Heart left ventricle (tissue), 16 donors: ENCODE measurements around the gene USP6NL. TPM values are rescaled to one million over a fixed set of nuclear protein-coding genes. Genes with fewer than 3 reads are reported as not detected.

Experiments
- ATAC-seq, 4 donors: fragments of 200-7000 bp; cut with Tn5 transposase; one replicate each; pipeline ENCODE4 v1.9.1; 2020 to 2022; ENCODE audit warnings: moderate library complexity in 4 of 4, mild to moderate bottlenecking in 3 of 4, moderate number of reproducible peaks in 1 of 4
- DNase-seq, 5 donors: peaks; one replicate each; pipeline ENCODE4 v3.0.0-alpha.2; 2020
- H3K27ac ChIP-seq, 12 donors: fragments of 200-600 bp; sonication (generic) in 4 of 12; one replicate each; pipeline versions ENCODE4 v1.5.0 to v1.8.0; 2016 to 2022; ENCODE audit warnings: mild to moderate bottlenecking in 2 of 12
- H3K27me3 ChIP-seq, 9 donors: fragments of 200-600 bp; sonication (generic) in 2 of 9; one replicate each; pipeline versions ENCODE4 v1.5.1 to v1.8.0; 2016 to 2022; ENCODE audit warnings: mild to moderate bottlenecking in 3 of 9
- H3K36me3 ChIP-seq, 9 donors: fragments of 200-600 bp; sonication (generic) in 2 of 9; one replicate each; pipeline versions ENCODE4 v1.5.0 to v1.8.0; 2018 to 2022; ENCODE audit warnings: mild to moderate bottlenecking in 2 of 9
- H3K4me1 ChIP-seq, 12 donors: fragments of 200-600 bp; sonication (generic) in 4 of 12; one replicate each; pipeline versions ENCODE4 v1.5.0 to v1.8.0; 2016 to 2022; ENCODE audit warnings: mild to moderate bottlenecking in 3 of 12
- H3K4me3 ChIP-seq, 12 donors: fragments of 200-600 bp; sonication (generic) in 4 of 12; one replicate each; pipeline versions ENCODE4 v1.5.0 to v1.8.0; 2017 to 2022; ENCODE audit warnings: mild to moderate bottlenecking in 9 of 12, moderate library complexity in 4 of 12
- H3K9me3 ChIP-seq, 12 donors: fragments of 200-600 bp; sonication (generic) in 4 of 12; one replicate each; pipeline versions ENCODE4 v1.5.0 to v1.8.0; 2016 to 2022; ENCODE audit warnings: mild to moderate bottlenecking in 1 of 12
- POLR2A ChIP-seq, 2 donors: fragments of 450-650 bp; IDR thresholded peaks; one replicate each; pipeline ENCODE4 v1.6.1; 2017; ENCODE audit warnings: antibody characterized with exemption in 2 of 2, mild to moderate bottlenecking in 2 of 2, moderate library complexity in 2 of 2
- WGBS, 4 donors: extraction: QIAGEN DNeasy Blood & Tissue Kit in 2 of 4; methylation state at CpG; one replicate each; pipeline versions ENCODE4 v1.1.5 to v1.1.7; 2013 to 2018; 5-methylcytosine and 5-hydroxymethylcytosine counted together
- intact Hi-C, 10 donors: fragments of 100-400 bp; cut with DNase I; formaldehyde crosslinking; loops; one replicate each; pipeline versions ENCODE4 v1.11.1 to v1.14.2; 2022
- polyA plus RNA-seq, 2 donors: library from polyadenylated mRNA; stranded (reverse); fragments of 200-250 nt; gene quantifications; one replicate each; pipeline ENCODE4 v1.2.3, GENCODE V29; 2013
- total RNA-seq, 9 donors: library from RNA; depleted of rRNA in 2 of 9; stranded (reverse); fragments of >200 nt in 2 of 9; fragmentation: NEBNext Ultra II Directional in 3 of 9; extraction: Animal tissue kit (Norgen Biotek cat#: 25700) in 3 of 9; gene quantifications; one replicate each; pipeline versions ENCODE4 v1.1.0 to v1.2.4, GENCODE V29; 2016 to 2023
- TF ChIP-seq, protein P1 (sequence below), 12 donors: fragments of 200-600 bp; sonication (generic) in 4 of 12; IDR thresholded peaks; one replicate each; pipeline versions ENCODE4 v1.5.0 to v1.8.0; 2018 to 2022; ENCODE audit warnings: antibody characterized with exemption in 12 of 12, mild to moderate bottlenecking in 5 of 12
- donor health status: ischemic (EF 13 %, LVEDD 7.1; RV severe dilation, severe dysfunction).
- donor health status: healthy with polysubstance abuse.
- donor health status: DM: no; HTN: yes; CAD: no.
- donor health status: DM: no; HTN: no; CAD: no.
- donor health status: ischemic (EF 25% LVEDD 6.9; RV normal size, moderate dysfunction).
- donor health status: ischemic (EF 25% LVEDD 5.7; RV mildly dilated, moderate dysfunction).
- donor health status: healthy.
- donor health status: DM: yes; HTN: yes; CAD: no.
- donor health status: ischemic (EF 35%, LVEDD 5.7; RV mildly dilated, moderate dysfunction).
- donor health status: nonischemic (EF 11% LVEDD 7.7; RV severe dilation, severe dysfunction).
- donor health status: DM: yes; HTN: yes; CAD: no.
- donor health status: PGD.
- donor health status: ischemic (EF 29% LVEDD 5.4; RV normal size, mild dysfunction).
- donor health status: nonischemic (EF 23%, LVEDD 6.1; RV moderate dilation, normal function).

USP6NL gene
- total and polyA plus RNA-seq, 11 donors = 1.3 to 12.2 (median 9.6) TPM

DNA sequence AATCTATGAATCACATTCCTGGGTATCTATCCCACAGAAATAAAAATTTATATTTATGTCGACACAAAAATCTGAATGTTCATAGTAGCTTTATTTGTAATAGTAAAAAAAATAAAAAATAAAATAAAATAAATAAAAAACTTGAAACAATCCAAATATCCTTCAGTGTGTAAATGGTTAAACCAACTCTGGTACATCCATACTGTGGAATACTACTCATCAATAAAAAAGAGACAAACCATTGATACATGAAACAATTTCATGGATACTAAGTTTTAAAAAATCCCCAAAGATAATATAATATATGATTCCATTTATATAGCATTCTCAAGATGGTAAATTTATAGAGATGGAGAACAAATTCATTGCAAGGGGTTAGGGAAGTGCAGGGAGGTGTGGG is 48.6 kb downstream of the USP6NL start:
- Histone ChIP-seq H3K4me1 (peaks cover 0 to 12% (median 0%) of the 10 kb centered on the region in 12 donors), H3K9me3 (no peaks in the 10 kb centered on the region), H3K27ac (no peak overlapping the region), H3K27me3 (no peaks in the 10 kb centered on the region), H3K36me3 (no peaks in the 10 kb centered on the region), H3K4me3 (no peak overlapping the region)
- 95 to 100% (median 97%) methylated on average over 1 of the region's 1 CpG for WGBS, 4 donors
- DNase-seq (no peak), ATAC-seq (no peak)
- intact Hi-C loops = no loop called here
- TF ChIP-seq, protein P1, sequence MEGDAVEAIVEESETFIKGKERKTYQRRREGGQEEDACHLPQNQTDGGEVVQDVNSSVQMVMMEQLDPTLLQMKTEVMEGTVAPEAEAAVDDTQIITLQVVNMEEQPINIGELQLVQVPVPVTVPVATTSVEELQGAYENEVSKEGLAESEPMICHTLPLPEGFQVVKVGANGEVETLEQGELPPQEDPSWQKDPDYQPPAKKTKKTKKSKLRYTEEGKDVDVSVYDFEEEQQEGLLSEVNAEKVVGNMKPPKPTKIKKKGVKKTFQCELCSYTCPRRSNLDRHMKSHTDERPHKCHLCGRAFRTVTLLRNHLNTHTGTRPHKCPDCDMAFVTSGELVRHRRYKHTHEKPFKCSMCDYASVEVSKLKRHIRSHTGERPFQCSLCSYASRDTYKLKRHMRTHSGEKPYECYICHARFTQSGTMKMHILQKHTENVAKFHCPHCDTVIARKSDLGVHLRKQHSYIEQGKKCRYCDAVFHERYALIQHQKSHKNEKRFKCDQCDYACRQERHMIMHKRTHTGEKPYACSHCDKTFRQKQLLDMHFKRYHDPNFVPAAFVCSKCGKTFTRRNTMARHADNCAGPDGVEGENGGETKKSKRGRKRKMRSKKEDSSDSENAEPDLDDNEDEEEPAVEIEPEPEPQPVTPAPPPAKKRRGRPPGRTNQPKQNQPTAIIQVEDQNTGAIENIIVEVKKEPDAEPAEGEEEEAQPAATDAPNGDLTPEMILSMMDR (IDR thresholded peaks at IDR 0.05) = no peak
- no peak for TF ChIP-seq POLR2A (IDR thresholded peaks at IDR 0.05)

DNA sequence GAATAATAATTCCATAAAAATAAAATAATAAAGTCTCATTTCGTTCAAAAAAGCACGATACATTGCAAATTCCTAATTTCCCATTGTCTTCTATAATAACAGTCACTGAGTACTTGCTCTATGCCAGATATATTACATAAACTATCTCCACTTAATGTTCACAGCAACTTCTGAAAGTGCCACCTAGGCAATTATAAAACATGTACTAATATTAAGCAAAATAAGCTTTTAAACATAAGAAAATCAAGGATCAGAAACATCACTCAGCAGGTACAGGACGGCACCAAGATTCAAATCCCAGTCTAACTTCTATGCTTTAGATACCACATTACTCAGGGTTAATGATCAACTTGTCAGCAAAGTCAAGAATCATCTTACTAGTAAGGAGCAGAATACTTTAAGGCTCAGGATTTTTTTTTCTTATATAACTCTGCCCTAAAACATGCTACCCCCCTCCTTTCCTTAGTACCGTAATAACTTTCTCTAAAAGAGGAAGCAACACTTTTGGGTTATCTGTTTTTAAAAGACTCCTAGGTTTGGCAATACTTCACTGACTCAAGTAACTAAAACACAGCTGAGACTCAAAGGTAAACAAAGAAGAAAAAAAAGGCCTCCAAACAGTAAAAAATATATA is 51.3 kb downstream of the USP6NL start:
- Histone ChIP-seq H3K27ac (no peak overlapping the region), H3K9me3 (peaks cover 0 to 6% (median 0%) of the 10 kb centered on the region in 12 donors), H3K27me3 (no peaks in the 10 kb centered on the region), H3K4me3 (no peak overlapping the region), H3K4me1 (peaks cover 0 to 12% (median 0%) of the 10 kb centered on the region in 12 donors), H3K36me3 (no peaks in the 10 kb centered on the region)
- no peak for DNase-seq
- intact Hi-C loops = no loop called here
- ATAC-seq = no peak
- TF ChIP-seq POLR2A (IDR thresholded peaks at IDR 0.05) = no peak
- TF ChIP-seq, protein P1 (IDR thresholded peaks at IDR 0.05) = no peak
- WGBS, 4 donors = 67 to 74% (median 74%) methylated on average over 4 of the region's 4 CpGs

DNA sequence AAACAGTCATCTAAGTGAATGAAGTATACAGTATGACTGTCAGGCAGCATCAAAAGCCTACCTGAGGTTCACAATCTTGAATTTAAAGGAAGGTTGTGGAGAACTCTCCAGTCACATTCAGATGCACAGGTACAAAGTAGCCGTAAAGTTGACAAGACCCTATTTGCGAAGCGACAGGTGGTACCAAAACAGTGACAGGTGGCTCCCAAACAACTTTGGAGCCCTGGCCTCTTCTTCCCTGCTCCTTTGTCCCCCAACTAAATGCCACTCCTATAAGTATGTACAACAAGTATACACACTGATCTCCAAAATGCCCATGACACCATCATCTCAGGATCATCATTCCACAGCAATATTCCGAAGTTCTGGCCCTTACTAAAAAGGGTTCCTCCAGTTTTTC is 53.5 kb downstream of the USP6NL start:
- no peak overlapping the region for H3K4me3 ChIP-seq
- DNase-seq (no peak), ATAC-seq (no peak)
- intact Hi-C loops = no loop called here
- no peaks in the 10 kb centered on the region for H3K36me3 ChIP-seq
- 94 to 99% (median 97%) methylated on average over 4 of the region's 4 CpGs for WGBS, 4 donors
- peaks cover 0 to 23% (median 0%) of the 10 kb centered on the region in 12 donors for H3K4me1 ChIP-seq
- H3K9me3 ChIP-seq = peaks cover 0 to 6% (median 0%) of the 10 kb centered on the region in 12 donors
- no peaks in the 10 kb centered on the region for H3K27me3 ChIP-seq
- TF ChIP-seq, protein P1 (IDR thresholded peaks at IDR 0.05) = no peak
- no peak for TF ChIP-seq POLR2A (IDR thresholded peaks at IDR 0.05)
- H3K27ac ChIP-seq = no peak overlapping the region

DNA sequence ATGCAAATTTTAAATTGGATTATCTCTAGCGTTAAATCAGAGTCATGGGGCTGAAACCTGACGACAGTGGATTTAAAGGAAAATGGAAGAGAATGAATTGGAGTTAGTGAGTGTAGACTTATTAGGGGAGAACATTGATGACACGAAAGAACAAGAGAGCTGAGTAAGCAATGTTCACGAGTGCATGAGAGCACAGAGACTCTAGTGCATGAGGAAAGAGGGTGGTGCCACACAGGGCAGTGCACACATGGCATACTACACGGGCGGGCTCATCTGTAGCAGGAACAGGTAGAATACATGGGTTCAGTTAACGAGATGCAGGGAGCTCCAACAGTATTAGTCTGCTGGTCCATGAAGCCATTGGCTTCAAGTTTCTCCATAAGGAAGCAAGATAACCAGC is 53.9 kb downstream of the USP6NL start:
- Histone ChIP-seq H3K9me3 (peaks cover 0 to 6% (median 0%) of the 10 kb centered on the region in 12 donors), H3K36me3 (no peaks in the 10 kb centered on the region), H3K27ac (no peak overlapping the region), H3K4me3 (no peak overlapping the region), H3K4me1 (peaks cover 0 to 28% (median 1%) of the 10 kb centered on the region in 12 donors), H3K27me3 (no peaks in the 10 kb centered on the region)
- intact Hi-C loops = no loop called here
- ATAC-seq (no peak), DNase-seq (no peak)
- 93 to 96% (median 96%) methylated on average over 7 of the region's 7 CpGs for WGBS, 4 donors
- no peak for TF ChIP-seq POLR2A (IDR thresholded peaks at IDR 0.05)
- TF ChIP-seq, protein P1 (IDR thresholded peaks at IDR 0.05) = no peak
